SK-N-SH (cell line): ENCODE data around the gene FAM120C. TPM values are rescaled to one million over a fixed set of nuclear protein-coding genes. Genes with fewer than 3 reads are reported as not detected.

Experiments
- CTCF ChIA-PET: fragments of 300-600, 350-600 bp; formaldehyde crosslinking; extraction: SDS; loops from one replicate; lab custom pipeline; 2021; lab: Yijun Ruan, JAX
- POLR2A ChIA-PET: fragments of 350-600 bp; sonication (Branson Sonifier 250); formaldehyde crosslinking; extraction: SDS; loops from one replicate; lab custom pipeline; 2020; ENCODE audit warnings: antibody characterized with exemption, inconsistent platforms; lab: Yijun Ruan, JAX
- DNase-seq: peaks from one replicate; pipeline ENCODE4 v3.0.0; 2012
- H2AFZ ChIP-seq: fragments of 200-600 bp; sonication (generic); 2 replicates; pipeline ENCODE4 v1.8.1; 2016; ENCODE audit warnings: antibody characterized with exemption, mild to moderate bottlenecking, low read depth
- H3F3A ChIP-seq: fragments of 200-600 bp; sonication (generic); replicated peaks from 2 replicates; pipeline ENCODE3; 2016; ENCODE audit warnings: antibody characterized with exemption, mild to moderate bottlenecking; ENCODE audit not compliant: insufficient read depth
- H3K27ac ChIP-seq, 2 experiments: fragments of 200-500 bp in 1 of 2; fragments of 200-600 bp in 1 of 2; sonication (Bioruptor generic) in 1 of 2; sonication (generic), shearing (Covaris generic) in 1 of 2; 2 replicates each; pipeline versions ENCODE4 v1.5.1 to v1.6.1; 2014 to 2016; ENCODE audit warnings: low read depth in 2 of 2, inconsistent platforms in 1 of 2, low read length in 1 of 2, mild to moderate bottlenecking in 1 of 2, mixed read lengths in 1 of 2
- H3K27me3 ChIP-seq: fragments of 200-600 bp; sonication (generic), shearing (Covaris generic); 2 replicates; pipeline ENCODE4 v1.6.1; 2016; ENCODE audit warnings: mixed run types; ENCODE audit not compliant: insufficient read depth
- H3K36me3 ChIP-seq, 2 experiments: fragments of 200-500 bp in 1 of 2; fragments of 200-600 bp in 1 of 2; sonication (Bioruptor generic) in 1 of 2; sonication (generic) in 1 of 2; replicated peaks in 1 of 2; 2 replicates each; pipeline versions ENCODE3 to v1.5.1; 2014 to 2016; ENCODE audit warnings: low read length in 1 of 2, mild to moderate bottlenecking in 1 of 2; ENCODE audit not compliant: insufficient read depth in 2 of 2, control insufficient read depth in 1 of 2
- H3K4me1 ChIP-seq, 2 experiments: fragments of 200-500 bp in 1 of 2; fragments of 200-600 bp in 1 of 2; sonication (Bioruptor generic) in 1 of 2; sonication (generic), shearing (Covaris generic) in 1 of 2; 2 replicates each; pipeline versions ENCODE4 v1.5.1 to v1.6.1; 2014 to 2016; ENCODE audit warnings: low read depth in 1 of 2, low read length in 1 of 2, mixed run types in 1 of 2; ENCODE audit not compliant: insufficient read depth in 2 of 2, control insufficient read depth in 1 of 2
- H3K4me2 ChIP-seq: fragments of 200-600 bp; sonication (generic), shearing (Covaris generic); 2 replicates; pipeline ENCODE4 v1.6.1; 2017; ENCODE audit warnings: mixed run types
- H3K4me3 ChIP-seq, 2 experiments: fragments of 200-500 bp in 1 of 2; fragments of 200-600 bp in 1 of 2; sonication (Bioruptor generic) in 1 of 2; sonication (generic), shearing (Covaris generic) in 1 of 2; 2 replicates each; pipeline versions ENCODE4 v1.5.1 to v1.8.1; 2014 to 2016; ENCODE audit warnings: low read depth in 2 of 2, inconsistent platforms in 1 of 2, low read length in 1 of 2, mild to moderate bottlenecking in 1 of 2, mixed read lengths in 1 of 2, moderate library complexity in 1 of 2
- H3K79me2 ChIP-seq: fragments of 200-600 bp; sonication (generic); 2 replicates; pipeline ENCODE4 v1.8.1; 2017; ENCODE audit warnings: mild to moderate bottlenecking; ENCODE audit not compliant: insufficient read depth
- H3K9ac ChIP-seq: fragments of 200-600 bp; sonication (generic); 2 replicates; pipeline ENCODE4 v1.6.1; 2017; ENCODE audit warnings: mixed run types
- H3K9me2 ChIP-seq: fragments of 200-600 bp; sonication (generic); 2 replicates; pipeline ENCODE4 v1.6.1; 2017; ENCODE audit warnings: mixed run types
- H3K9me3 ChIP-seq: fragments of 200-600 bp; sonication (generic); 2 replicates; pipeline ENCODE4 v1.6.1; 2017; ENCODE audit warnings: mixed run types, mild to moderate bottlenecking, moderate library complexity
- H4K20me1 ChIP-seq: fragments of 200-600 bp; sonication (generic); 2 replicates; pipeline ENCODE4 v1.6.1; 2017; ENCODE audit warnings: mild to moderate bottlenecking, mixed run types; ENCODE audit not compliant: insufficient read depth
- EP300 ChIP-seq, 2 experiments: IDR thresholded peaks; 2 replicates each; pipeline versions ENCODE4 v1.4.0 to v1.6.1; 2012; ENCODE audit warnings: borderline replicate concordance in 1 of 2, low read depth in 1 of 2, low read length in 1 of 2
- FOXJ3 ChIP-seq: sonication (generic); formaldehyde crosslinking; IDR thresholded peaks from 2 replicates; pipeline ENCODE4 v1.5.1; 2020; ENCODE audit warnings: mild to moderate bottlenecking, missing genetic modification reagents
- FOXM1 ChIP-seq: IDR thresholded peaks from 2 replicates; pipeline ENCODE4 v1.4.0; 2012; ENCODE audit warnings: low read depth, mild to moderate bottlenecking
- GATA2 ChIP-seq: sonication (generic); formaldehyde crosslinking; IDR thresholded peaks from 2 replicates; pipeline ENCODE4 v1.5.0; 2020; ENCODE audit warnings: mild to moderate bottlenecking, missing genetic modification reagents
- IRF3 ChIP-seq: fragments of 150-350 bp; IDR thresholded peaks from 2 replicates; pipeline ENCODE4 v1.6.1; 2016; ENCODE audit warnings: mild to moderate bottlenecking, low read depth, low read length
- MXI1 ChIP-seq: IDR thresholded peaks from 2 replicates; pipeline ENCODE4 v1.6.1; 2012; ENCODE audit warnings: mild to moderate bottlenecking, low read depth, low read length, improper control_type of control experiment
- NFIC ChIP-seq: IDR thresholded peaks from 2 replicates; pipeline ENCODE4 v1.4.0; 2012; ENCODE audit warnings: borderline replicate concordance
- RAD21 ChIP-seq: IDR thresholded peaks from 2 replicates; pipeline ENCODE4 v1.6.1; 2012; ENCODE audit warnings: mild to moderate bottlenecking, low read length
- RCOR1 ChIP-seq: fragments of 150-350 bp; IDR thresholded peaks from 2 replicates; pipeline ENCODE4 v1.6.1; 2017; ENCODE audit warnings: antibody characterized with exemption, low read length
- RFX5 ChIP-seq: IDR thresholded peaks from 2 replicates; pipeline ENCODE4 v1.6.1; 2012; ENCODE audit warnings: mild to moderate bottlenecking, improper control_type of control experiment, low read length
- WGBS: methylation state at CpG from one replicate; pipeline ENCODE4 v1.1.6; 2017; ENCODE audit warnings: low lambda C conversion rate; 5-methylcytosine and 5-hydroxymethylcytosine counted together
- polyA plus RNA-seq, 3 experiments: library from polyadenylated mRNA; depleted of rRNA; stranded (reverse); fragments of >200 nt; gene quantifications; 2 replicates each; pipeline ENCODE4 v1.2.3, GENCODE V29; 2012
- TF ChIP-seq, protein P1 (sequence below): IDR thresholded peaks from 2 replicates; pipeline ENCODE4; 2012
- TF ChIP-seq, protein P2 (sequence below): fragments of 200-600 bp; sonication (generic); IDR thresholded peaks from 2 replicates; pipeline ENCODE4 v1.6.1; 2017; ENCODE audit warnings: antibody characterized with exemption, mild to moderate bottlenecking, moderate library complexity

The FAM120C gene
- polyA plus RNA-seq, 1 of the 3 experiments (the other 2 are of a cell fraction) = 6.0 TPM

DNA sequence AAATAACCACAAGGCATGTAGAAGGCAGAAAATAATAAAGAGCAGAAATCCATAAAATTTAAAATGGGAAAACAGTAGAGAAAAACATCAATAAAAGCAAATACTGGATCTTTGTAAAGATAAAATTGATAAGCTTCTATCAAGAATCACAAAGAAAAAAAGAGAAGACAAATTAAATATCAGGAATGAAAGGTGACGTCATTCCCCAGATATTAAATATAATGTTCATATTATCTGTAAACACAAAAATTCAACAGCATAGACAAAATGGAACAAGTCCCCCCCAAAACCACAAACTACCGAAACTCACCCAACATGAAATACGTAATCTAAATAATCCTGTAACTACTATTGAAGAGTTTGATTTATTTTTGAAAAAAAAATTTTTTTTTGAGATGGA lies 30.5 kb upstream of the FAM120C start:
- no peak for DNase-seq
- CTCF ChIA-PET = no interaction called here
- Histone ChIP-seq H2AFZ (no peak overlapping the region), H3K9ac (no peak overlapping the region), H3K4me2 (no peak overlapping the region), H3F3A (no peaks in the 10 kb centered on the region), H3K79me2 (no peaks in the 10 kb centered on the region), H3K4me1 (no peaks in the 10 kb centered on the region), H3K4me3 (no peak overlapping the region), H3K9me2 (no peaks in the 10 kb centered on the region), H3K27me3 (no peaks in the 10 kb centered on the region), H3K9me3 (no peaks in the 10 kb centered on the region), H3K27ac (no peak overlapping the region), H3K36me3 (no peaks in the 10 kb centered on the region), H4K20me1 (no peaks in the 10 kb centered on the region)
- POLR2A ChIA-PET = no interaction called here
- TF ChIP-seq RFX5 = no peak
- TF ChIP-seq NFIC = no peak
- TF ChIP-seq IRF3 = no peak
- WGBS = 47% methylated on average over 3 of the region's 3 CpGs

- Histone ChIP-seq H3F3A (no peaks in the 10 kb centered on the region), H3K9me3 (no peaks in the 10 kb centered on the region), H3K27ac (no peak overlapping the region), H2AFZ (no peak overlapping the region), H3K36me3 (no peaks in the 10 kb centered on the region), H3K4me2 (no peak overlapping the region), H4K20me1 (no peaks in the 10 kb centered on the region), H3K79me2 (no peaks in the 10 kb centered on the region), H3K4me3 (no peak overlapping the region), H3K9ac (no peak overlapping the region), H3K9me2 (no peaks in the 10 kb centered on the region), H3K4me1 (no peaks in the 10 kb centered on the region), H3K27me3 (no peaks in the 10 kb centered on the region)
- WGBS = 36% methylated on average over 3 of the region's 3 CpGs
- TF ChIP-seq EP300 (IDR thresholded peaks at IDR 0.05; ENCODE audit: borderline replicate concordance in 1 of 2, low read depth in 1 of 2, low read length in 1 of 2) (no peak), RFX5 (no peak), FOXM1 (no peak), GATA2 (no peak), NFIC (no peak), FOXJ3 (CRISPR knock-in tag) (no peak), MXI1 (no peak), RCOR1 (no peak), RAD21 (no peak)
- TF ChIP-seq, protein P1, sequence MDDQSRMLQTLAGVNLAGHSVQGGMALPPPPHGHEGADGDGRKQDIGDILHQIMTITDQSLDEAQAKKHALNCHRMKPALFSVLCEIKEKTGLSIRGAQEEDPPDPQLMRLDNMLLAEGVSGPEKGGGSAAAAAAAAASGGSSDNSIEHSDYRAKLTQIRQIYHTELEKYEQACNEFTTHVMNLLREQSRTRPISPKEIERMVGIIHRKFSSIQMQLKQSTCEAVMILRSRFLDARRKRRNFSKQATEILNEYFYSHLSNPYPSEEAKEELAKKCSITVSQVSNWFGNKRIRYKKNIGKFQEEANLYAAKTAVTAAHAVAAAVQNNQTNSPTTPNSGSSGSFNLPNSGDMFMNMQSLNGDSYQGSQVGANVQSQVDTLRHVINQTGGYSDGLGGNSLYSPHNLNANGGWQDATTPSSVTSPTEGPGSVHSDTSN = no peak
- TF ChIP-seq, protein P2, sequence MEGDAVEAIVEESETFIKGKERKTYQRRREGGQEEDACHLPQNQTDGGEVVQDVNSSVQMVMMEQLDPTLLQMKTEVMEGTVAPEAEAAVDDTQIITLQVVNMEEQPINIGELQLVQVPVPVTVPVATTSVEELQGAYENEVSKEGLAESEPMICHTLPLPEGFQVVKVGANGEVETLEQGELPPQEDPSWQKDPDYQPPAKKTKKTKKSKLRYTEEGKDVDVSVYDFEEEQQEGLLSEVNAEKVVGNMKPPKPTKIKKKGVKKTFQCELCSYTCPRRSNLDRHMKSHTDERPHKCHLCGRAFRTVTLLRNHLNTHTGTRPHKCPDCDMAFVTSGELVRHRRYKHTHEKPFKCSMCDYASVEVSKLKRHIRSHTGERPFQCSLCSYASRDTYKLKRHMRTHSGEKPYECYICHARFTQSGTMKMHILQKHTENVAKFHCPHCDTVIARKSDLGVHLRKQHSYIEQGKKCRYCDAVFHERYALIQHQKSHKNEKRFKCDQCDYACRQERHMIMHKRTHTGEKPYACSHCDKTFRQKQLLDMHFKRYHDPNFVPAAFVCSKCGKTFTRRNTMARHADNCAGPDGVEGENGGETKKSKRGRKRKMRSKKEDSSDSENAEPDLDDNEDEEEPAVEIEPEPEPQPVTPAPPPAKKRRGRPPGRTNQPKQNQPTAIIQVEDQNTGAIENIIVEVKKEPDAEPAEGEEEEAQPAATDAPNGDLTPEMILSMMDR = no peak
- CTCF ChIA-PET = no interaction called here
- POLR2A ChIA-PET = no interaction called here
- no peak for DNase-seq
Measured at GRCh38 chrX:54208531-54208930, 25.5 kb upstream of the FAM120C start.
